ENCODE data around the gene SCAP. TPM values are rescaled to one million over a fixed set of nuclear protein-coding genes. Genes with fewer than 3 reads are reported as not detected.

SCAP gene
- total and polyA plus RNA-seq, 2 experiments from 2014 or later: 83.2 to 94.8 TPM

DNA sequence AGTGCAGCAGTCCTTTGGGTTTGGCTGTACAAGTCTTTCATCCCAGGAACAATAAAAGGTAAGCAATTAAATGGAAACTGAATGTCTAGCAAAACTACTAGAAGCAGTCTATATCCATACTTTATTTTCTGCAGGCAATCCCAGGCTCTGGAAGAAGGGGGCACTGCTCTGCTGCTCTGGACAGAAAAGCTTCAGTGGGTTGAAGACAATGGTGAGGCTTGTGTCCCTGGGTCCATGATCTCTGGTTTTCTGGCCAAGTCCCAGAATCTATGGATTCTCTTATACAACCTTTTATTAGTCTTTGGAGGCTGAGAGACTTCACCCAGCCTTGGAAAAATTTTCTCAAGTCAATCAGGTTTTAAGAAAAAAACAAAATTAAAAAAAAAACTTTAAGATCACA lies 35.6 kb downstream of the SCAP start:
- TF ChIP-seq, protein P1, sequence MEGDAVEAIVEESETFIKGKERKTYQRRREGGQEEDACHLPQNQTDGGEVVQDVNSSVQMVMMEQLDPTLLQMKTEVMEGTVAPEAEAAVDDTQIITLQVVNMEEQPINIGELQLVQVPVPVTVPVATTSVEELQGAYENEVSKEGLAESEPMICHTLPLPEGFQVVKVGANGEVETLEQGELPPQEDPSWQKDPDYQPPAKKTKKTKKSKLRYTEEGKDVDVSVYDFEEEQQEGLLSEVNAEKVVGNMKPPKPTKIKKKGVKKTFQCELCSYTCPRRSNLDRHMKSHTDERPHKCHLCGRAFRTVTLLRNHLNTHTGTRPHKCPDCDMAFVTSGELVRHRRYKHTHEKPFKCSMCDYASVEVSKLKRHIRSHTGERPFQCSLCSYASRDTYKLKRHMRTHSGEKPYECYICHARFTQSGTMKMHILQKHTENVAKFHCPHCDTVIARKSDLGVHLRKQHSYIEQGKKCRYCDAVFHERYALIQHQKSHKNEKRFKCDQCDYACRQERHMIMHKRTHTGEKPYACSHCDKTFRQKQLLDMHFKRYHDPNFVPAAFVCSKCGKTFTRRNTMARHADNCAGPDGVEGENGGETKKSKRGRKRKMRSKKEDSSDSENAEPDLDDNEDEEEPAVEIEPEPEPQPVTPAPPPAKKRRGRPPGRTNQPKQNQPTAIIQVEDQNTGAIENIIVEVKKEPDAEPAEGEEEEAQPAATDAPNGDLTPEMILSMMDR (IDR thresholded peaks at IDR 0.05; ENCODE audit: poor library complexity): peak; percentile 32
- TF ChIP-seq EZH2phosphoT487 (IDR thresholded peaks at IDR 0.05; ENCODE audit: low read depth, severe bottlenecking, unreplicated experiment) (no peak), EZH2 (IDR thresholded peaks at IDR 0.05; ENCODE audit: borderline replicate concordance) (no peak)
- Histone ChIP-seq H3K27ac (no peak overlapping the region), H3K4me3 (no peak overlapping the region), H2AFZ (no peak overlapping the region), H3K4me2 (no peak overlapping the region), H3K27me3 (no peaks in the 10 kb centered on the region), H4K20me1 (ENCODE audit: insufficient read depth, poor library complexity, severe bottlenecking) (no peaks in the 10 kb centered on the region), H3K36me3 (replicated peaks; ENCODE audit: insufficient read depth, low read depth) (no peaks in the 10 kb centered on the region), H3K9me3 (ENCODE audit: low read depth) (no peaks in the 10 kb centered on the region), H3K4me1 (ENCODE audit: insufficient read depth) (peaks cover 37% of the 10 kb centered on the region), H3K9me2 (replicated peaks; ENCODE audit: insufficient read depth) (no peaks in the 10 kb centered on the region), H3K79me2 (peaks cover 65% of the 10 kb centered on the region)
- DNase-seq (ENCODE audit: low spot score): no peak

DNA sequence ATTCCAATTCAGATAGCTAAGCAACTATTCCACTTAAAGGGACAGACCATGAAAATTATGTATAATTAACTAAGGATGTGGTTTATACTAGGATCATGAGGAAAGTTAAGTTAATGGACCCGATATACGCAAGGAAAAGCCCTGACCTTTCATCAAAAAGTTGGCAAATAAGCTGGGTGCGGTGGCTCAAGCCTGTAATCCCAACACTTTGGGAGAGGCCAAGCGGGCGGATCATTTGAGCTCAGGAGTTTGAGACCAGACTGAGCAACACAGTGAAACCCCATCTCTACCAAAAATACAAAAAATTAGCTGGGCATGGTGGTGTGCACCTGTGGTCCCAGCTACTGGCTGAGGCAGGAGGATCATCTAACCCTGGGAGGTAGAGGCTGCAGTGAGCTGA lies 39.6 kb downstream of the SCAP start:
- H3K36me3 ChIP-seq (replicated peaks; ENCODE audit: insufficient read depth, low read depth): no peaks in the 10 kb centered on the region
- no peaks in the 10 kb centered on the region for H4K20me1 ChIP-seq (ENCODE audit: insufficient read depth, poor library complexity, severe bottlenecking)
- H3K9me3 ChIP-seq (ENCODE audit: low read depth): no peaks in the 10 kb centered on the region
- no peaks in the 10 kb centered on the region for H3K27me3 ChIP-seq
- H3K4me2 ChIP-seq: no peak overlapping the region
- TF ChIP-seq EZH2 (IDR thresholded peaks at IDR 0.05; ENCODE audit: borderline replicate concordance): no peak
- TF ChIP-seq, protein P1 (IDR thresholded peaks at IDR 0.05; ENCODE audit: poor library complexity): no peak
- no peak for TF ChIP-seq EZH2phosphoT487 (IDR thresholded peaks at IDR 0.05; ENCODE audit: low read depth, severe bottlenecking, unreplicated experiment)
- H2AFZ ChIP-seq: no peak overlapping the region
- no peak for DNase-seq (ENCODE audit: low spot score)
- WGBS (ENCODE audit: low lambda C conversion rate, missing lambda C conversion rate): 93% methylated on average over 5 of the region's 5 CpGs
- no peak overlapping the region for H3K4me3 ChIP-seq
- H3K27ac ChIP-seq: peak overlapping the region; percentile 53
- no peaks in the 10 kb centered on the region for H3K9me2 ChIP-seq (replicated peaks; ENCODE audit: insufficient read depth)
- H3K79me2 ChIP-seq: peaks cover 62% of the 10 kb centered on the region
- peaks cover 25% of the 10 kb centered on the region for H3K4me1 ChIP-seq (ENCODE audit: insufficient read depth)

DNA sequence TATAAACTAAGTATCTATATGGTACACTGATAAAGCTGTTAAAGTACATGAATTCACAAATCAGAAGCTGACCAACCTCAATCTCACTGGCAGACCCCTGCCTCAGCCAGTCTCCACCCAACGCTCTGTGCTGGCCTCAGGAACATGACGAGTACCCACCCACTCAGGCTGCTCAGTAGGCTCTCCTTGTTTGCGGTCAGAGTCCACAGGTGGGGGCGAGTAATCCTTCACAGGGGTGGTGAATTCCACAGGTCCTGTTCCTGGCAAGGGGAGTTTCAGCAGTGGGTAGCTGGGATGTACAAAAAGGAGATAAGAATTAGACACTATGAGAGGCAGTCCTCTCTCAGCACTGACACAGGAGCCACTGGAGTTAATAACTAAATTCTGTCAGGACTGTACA lies 40.9 kb downstream of the SCAP start:
- no peaks in the 10 kb centered on the region for H3K9me2 ChIP-seq (replicated peaks; ENCODE audit: insufficient read depth)
- H3K27me3 ChIP-seq: no peaks in the 10 kb centered on the region
- peaks cover 56% of the 10 kb centered on the region for H3K79me2 ChIP-seq
- no peak for DNase-seq (ENCODE audit: low spot score)
- WGBS (ENCODE audit: low lambda C conversion rate, missing lambda C conversion rate): 64% methylated on average over 4 of the region's 4 CpGs
- H3K4me1 ChIP-seq (ENCODE audit: insufficient read depth): peaks cover 25% of the 10 kb centered on the region
- no peaks in the 10 kb centered on the region for H3K36me3 ChIP-seq (replicated peaks; ENCODE audit: insufficient read depth, low read depth)
- H3K9me3 ChIP-seq (ENCODE audit: low read depth): no peaks in the 10 kb centered on the region
- no peaks in the 10 kb centered on the region for H4K20me1 ChIP-seq (ENCODE audit: insufficient read depth, poor library complexity, severe bottlenecking)
- H3K4me2 ChIP-seq: no peak overlapping the region
- H3K4me3 ChIP-seq: no peak overlapping the region
- peak overlapping the region; percentile 63 for H3K27ac ChIP-seq
- no peak overlapping the region for H2AFZ ChIP-seq
- TF ChIP-seq, protein P1 (IDR thresholded peaks at IDR 0.05; ENCODE audit: poor library complexity): no peak
- TF ChIP-seq EZH2 (IDR thresholded peaks at IDR 0.05; ENCODE audit: borderline replicate concordance) (no peak), EZH2phosphoT487 (IDR thresholded peaks at IDR 0.05; ENCODE audit: low read depth, severe bottlenecking, unreplicated experiment) (no peak)

DNA sequence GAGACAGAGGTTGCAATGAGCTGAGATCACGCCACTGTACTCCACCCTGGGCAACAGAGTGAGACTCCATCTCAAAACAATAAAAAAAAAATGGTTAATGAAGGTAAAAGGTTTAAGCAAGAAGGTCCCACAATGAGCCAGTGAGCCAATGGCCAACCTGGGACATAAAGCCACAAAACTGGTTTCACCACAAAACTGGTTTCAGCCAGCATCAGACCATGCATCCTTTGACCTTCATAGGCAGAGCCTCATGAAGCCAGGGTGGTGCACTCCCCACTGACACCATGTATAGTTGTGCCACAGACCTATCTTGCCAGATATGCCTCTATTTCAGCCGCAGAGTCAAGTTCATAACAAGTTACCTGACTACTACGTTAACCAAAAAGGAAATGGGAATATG lies 41.9 kb downstream of the SCAP start:
- DNase-seq (ENCODE audit: low spot score): no peak
- Histone ChIP-seq H3K4me2 (no peak overlapping the region), H2AFZ (no peak overlapping the region), H3K9me3 (ENCODE audit: low read depth) (no peaks in the 10 kb centered on the region), H3K9me2 (replicated peaks; ENCODE audit: insufficient read depth) (no peaks in the 10 kb centered on the region), H4K20me1 (ENCODE audit: insufficient read depth, poor library complexity, severe bottlenecking) (no peaks in the 10 kb centered on the region), H3K27ac (peak overlapping the region; percentile 63), H3K4me1 (ENCODE audit: insufficient read depth) (peaks cover 25% of the 10 kb centered on the region), H3K4me3 (no peak overlapping the region), H3K36me3 (replicated peaks; ENCODE audit: insufficient read depth, low read depth) (no peaks in the 10 kb centered on the region), H3K79me2 (peaks cover 56% of the 10 kb centered on the region), H3K27me3 (no peaks in the 10 kb centered on the region)
- TF ChIP-seq, protein P1 (IDR thresholded peaks at IDR 0.05; ENCODE audit: poor library complexity): no peak
- TF ChIP-seq EZH2 (IDR thresholded peaks at IDR 0.05; ENCODE audit: borderline replicate concordance) (no peak), EZH2phosphoT487 (IDR thresholded peaks at IDR 0.05; ENCODE audit: low read depth, severe bottlenecking, unreplicated experiment) (no peak)
- WGBS (ENCODE audit: low lambda C conversion rate, missing lambda C conversion rate): 96% methylated on average over 3 of the region's 3 CpGs

Measured in hepatocyte (in vitro differentiated cells).